ENCODE results near the gene PLET1.

GRCh38 chr11:112268406-112268805 lies 7.7 kb upstream of the PLET1 start:
- TF ChIP-seq CTCF (IDR thresholded peaks at IDR 0.05): no peak
- TF ChIP-seq POLR2A (IDR thresholded peaks at IDR 0.05): no peak
